ENCODE data around the gene MYO3B. TPM values are rescaled to one million over a fixed set of nuclear protein-coding genes. Genes with fewer than 3 reads are reported as not detected.

MYO3B gene
- polyA plus RNA-seq, 1 of the 3 experiments (the other 2 are of a cell fraction), result not detected

DNA sequence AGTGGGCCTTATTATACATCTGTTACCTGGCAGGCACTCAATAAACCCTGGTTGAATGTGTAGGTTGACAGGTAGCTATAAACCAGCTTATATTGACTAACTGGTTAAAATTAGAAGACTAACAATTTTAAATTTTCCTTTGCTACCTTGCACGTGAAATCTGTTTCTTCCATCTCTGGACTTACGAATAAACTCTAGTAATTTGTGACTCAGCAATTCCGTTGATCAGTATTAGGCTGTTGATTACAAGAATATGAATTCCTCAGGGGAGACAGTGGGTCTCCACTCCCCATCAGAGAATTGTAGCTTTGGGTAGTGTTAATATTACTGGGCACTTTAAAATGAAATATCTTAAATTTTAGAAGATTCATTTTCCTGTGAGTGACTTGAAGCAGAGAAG is 399.4 kb downstream of the MYO3B start:
- no peak for DNase-seq
- POLR2A ChIA-PET, result no interaction called here
- Histone ChIP-seq H3F3A (replicated peaks; ENCODE audit: insufficient read depth) (no peaks in the 10 kb centered on the region), H3K36me3 (replicated peaks in 1 of 2; ENCODE audit: control insufficient read depth in 1 of 2, insufficient read depth in 2 of 2, low read length in 1 of 2) (no peaks in the 10 kb centered on the region), H3K9ac (no peak overlapping the region), H3K4me2 (no peak overlapping the region), H3K4me3 (ENCODE audit: low read depth in 2 of 2, low read length in 1 of 2) (no peak overlapping the region), H3K9me2 (no peaks in the 10 kb centered on the region), H4K20me1 (ENCODE audit: insufficient read depth) (no peaks in the 10 kb centered on the region), H2AFZ (ENCODE audit: low read depth) (no peak overlapping the region), H3K27me3 (ENCODE audit: insufficient read depth) (no peaks in the 10 kb centered on the region), H3K79me2 (ENCODE audit: insufficient read depth) (no peaks in the 10 kb centered on the region), H3K9me3 (no peaks in the 10 kb centered on the region), H3K27ac (ENCODE audit: low read depth in 2 of 2, low read length in 1 of 2) (no peak overlapping the region), H3K4me1 (ENCODE audit: control insufficient read depth in 1 of 2, insufficient read depth in 2 of 2, low read depth in 1 of 2, low read length in 1 of 2) (no peaks in the 10 kb centered on the region)
- WGBS (ENCODE audit: low lambda C conversion rate), result 60% methylated on average over 3 of the region's 3 CpGs
- TF ChIP-seq USF1 (IDR thresholded peaks at IDR 0.05; ENCODE audit: borderline replicate concordance, low read depth) (no peak), NFIC (IDR thresholded peaks at IDR 0.05; ENCODE audit: borderline replicate concordance) (no peak), POLR2AphosphoS5 (IDR thresholded peaks at IDR 0.05; ENCODE audit: low read depth, low read length) (no peak), FOXM1 (IDR thresholded peaks at IDR 0.05; ENCODE audit: low read depth) (no peak), GABPA (IDR thresholded peaks at IDR 0.05; ENCODE audit: low read depth) (no peak), ELF1 (IDR thresholded peaks at IDR 0.05) (no peak), USF2 (IDR thresholded peaks at IDR 0.05; ENCODE audit: borderline replicate concordance, low read depth, low read length) (no peak), RFX5 (IDR thresholded peaks at IDR 0.05; ENCODE audit: low read length) (no peak), TAF1 (IDR thresholded peaks at IDR 0.05; ENCODE audit: borderline replicate concordance, low read depth, low read length) (no peak), JUND (IDR thresholded peaks at IDR 0.05) (no peak), MAX (IDR thresholded peaks at IDR 0.05; ENCODE audit: low read depth) (no peak)
- TF ChIP-seq, protein P1, sequence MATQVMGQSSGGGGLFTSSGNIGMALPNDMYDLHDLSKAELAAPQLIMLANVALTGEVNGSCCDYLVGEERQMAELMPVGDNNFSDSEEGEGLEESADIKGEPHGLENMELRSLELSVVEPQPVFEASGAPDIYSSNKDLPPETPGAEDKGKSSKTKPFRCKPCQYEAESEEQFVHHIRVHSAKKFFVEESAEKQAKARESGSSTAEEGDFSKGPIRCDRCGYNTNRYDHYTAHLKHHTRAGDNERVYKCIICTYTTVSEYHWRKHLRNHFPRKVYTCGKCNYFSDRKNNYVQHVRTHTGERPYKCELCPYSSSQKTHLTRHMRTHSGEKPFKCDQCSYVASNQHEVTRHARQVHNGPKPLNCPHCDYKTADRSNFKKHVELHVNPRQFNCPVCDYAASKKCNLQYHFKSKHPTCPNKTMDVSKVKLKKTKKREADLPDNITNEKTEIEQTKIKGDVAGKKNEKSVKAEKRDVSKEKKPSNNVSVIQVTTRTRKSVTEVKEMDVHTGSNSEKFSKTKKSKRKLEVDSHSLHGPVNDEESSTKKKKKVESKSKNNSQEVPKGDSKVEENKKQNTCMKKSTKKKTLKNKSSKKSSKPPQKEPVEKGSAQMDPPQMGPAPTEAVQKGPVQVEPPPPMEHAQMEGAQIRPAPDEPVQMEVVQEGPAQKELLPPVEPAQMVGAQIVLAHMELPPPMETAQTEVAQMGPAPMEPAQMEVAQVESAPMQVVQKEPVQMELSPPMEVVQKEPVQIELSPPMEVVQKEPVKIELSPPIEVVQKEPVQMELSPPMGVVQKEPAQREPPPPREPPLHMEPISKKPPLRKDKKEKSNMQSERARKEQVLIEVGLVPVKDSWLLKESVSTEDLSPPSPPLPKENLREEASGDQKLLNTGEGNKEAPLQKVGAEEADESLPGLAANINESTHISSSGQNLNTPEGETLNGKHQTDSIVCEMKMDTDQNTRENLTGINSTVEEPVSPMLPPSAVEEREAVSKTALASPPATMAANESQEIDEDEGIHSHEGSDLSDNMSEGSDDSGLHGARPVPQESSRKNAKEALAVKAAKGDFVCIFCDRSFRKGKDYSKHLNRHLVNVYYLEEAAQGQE (IDR thresholded peaks at IDR 0.05; ENCODE audit: low read depth, low read length), result no peak
- CTCF ChIA-PET, result interaction anchor here (1.9 kb wide), 1 partner anchor 238 kb away, joined by 4 read pairs; no protein-coding TSS in a partner anchor

- Histone ChIP-seq H3K4me3 (ENCODE audit: low read depth in 2 of 2, low read length in 1 of 2) (no peak overlapping the region), H3K4me1 (ENCODE audit: control insufficient read depth in 1 of 2, insufficient read depth in 2 of 2, low read depth in 1 of 2, low read length in 1 of 2) (no peaks in the 10 kb centered on the region), H3K4me2 (no peak overlapping the region), H3K27ac (ENCODE audit: low read depth in 2 of 2, low read length in 1 of 2) (no peak overlapping the region), H3K36me3 (replicated peaks in 1 of 2; ENCODE audit: control insufficient read depth in 1 of 2, insufficient read depth in 2 of 2, low read length in 1 of 2) (no peaks in the 10 kb centered on the region), H4K20me1 (ENCODE audit: insufficient read depth) (no peaks in the 10 kb centered on the region), H2AFZ (ENCODE audit: low read depth) (no peak overlapping the region), H3K9me2 (no peaks in the 10 kb centered on the region), H3F3A (replicated peaks; ENCODE audit: insufficient read depth) (no peaks in the 10 kb centered on the region), H3K27me3 (ENCODE audit: insufficient read depth) (no peaks in the 10 kb centered on the region), H3K9me3 (no peaks in the 10 kb centered on the region), H3K9ac (no peak overlapping the region), H3K79me2 (ENCODE audit: insufficient read depth) (no peaks in the 10 kb centered on the region)
- POLR2A ChIA-PET, result no interaction called here
- DNase-seq, result no peak
- TF ChIP-seq USF2 (IDR thresholded peaks at IDR 0.05; ENCODE audit: borderline replicate concordance, low read depth, low read length) (no peak), GABPA (IDR thresholded peaks at IDR 0.05; ENCODE audit: low read depth) (no peak), RCOR1 (IDR thresholded peaks at IDR 0.05; ENCODE audit: low read length) (no peak)
- WGBS (ENCODE audit: low lambda C conversion rate), result 79% methylated on average over 10 of the region's 10 CpGs
- CTCF ChIA-PET, result no interaction called here
Measured at GRCh38 chr2:170578606-170579005, 400.7 kb downstream of the MYO3B start.

Data from SK-N-SH (cell line).